ENCODE data around the gene TUSC2.

Gene TUSC2

DNA sequence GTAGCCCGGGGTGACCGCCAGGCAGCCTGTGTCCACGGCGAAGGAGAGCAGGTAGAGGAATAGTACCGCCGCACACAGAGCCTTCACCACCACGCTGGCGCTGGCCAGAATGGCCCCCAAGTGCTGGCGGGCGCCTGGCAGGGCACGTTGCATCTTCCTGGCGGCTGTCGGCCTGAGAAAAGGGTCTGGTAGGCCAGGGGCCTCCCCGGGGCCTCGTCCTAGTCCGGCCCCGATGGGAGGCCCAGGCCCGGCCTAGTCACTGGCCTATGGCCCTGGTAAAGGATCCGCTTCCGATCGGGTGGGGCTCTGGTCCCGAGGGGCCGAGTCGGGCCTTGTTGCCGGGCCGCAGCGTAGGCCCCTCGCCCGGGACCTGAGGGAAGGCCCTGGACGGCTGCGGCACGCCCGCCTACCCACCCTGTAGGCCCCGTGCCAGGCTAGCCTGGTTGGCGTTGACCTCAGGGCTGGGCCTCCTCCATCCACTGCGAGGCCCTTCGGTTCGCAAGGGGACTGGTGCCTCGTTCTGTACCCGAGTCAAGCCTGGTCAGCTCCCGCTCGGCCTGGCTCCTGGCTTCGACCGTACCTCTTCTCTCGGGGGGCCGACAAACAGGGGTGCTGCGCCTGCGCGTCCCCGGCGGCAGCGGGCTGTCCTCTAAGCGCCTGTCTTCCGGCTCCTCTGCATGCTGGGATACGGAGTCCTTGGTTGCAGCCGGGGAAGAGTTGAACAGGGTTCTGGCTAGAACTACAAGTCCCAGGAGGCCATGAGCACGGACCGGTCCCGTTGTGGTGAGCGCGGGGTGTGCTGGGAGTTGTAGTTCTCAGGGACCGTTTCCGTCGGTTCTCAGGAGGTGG is 31.1 kb upstream of the TUSC2 start, which contains the start of gene TMEM115:
Gene TMEM115, minus strand, starts transcription at position 611 of the 849 bp plus-strand sequence. Its CDS starts 458 bp downstream, at position 153.
- 0 out of 2 replicates have a peak, but pooled peaks have one; percentile 65 for TF ChIP-seq ZFX (IDR thresholded peaks at IDR 0.05; ENCODE audit: borderline replicate concordance)
- TF ChIP-seq, protein P1, sequence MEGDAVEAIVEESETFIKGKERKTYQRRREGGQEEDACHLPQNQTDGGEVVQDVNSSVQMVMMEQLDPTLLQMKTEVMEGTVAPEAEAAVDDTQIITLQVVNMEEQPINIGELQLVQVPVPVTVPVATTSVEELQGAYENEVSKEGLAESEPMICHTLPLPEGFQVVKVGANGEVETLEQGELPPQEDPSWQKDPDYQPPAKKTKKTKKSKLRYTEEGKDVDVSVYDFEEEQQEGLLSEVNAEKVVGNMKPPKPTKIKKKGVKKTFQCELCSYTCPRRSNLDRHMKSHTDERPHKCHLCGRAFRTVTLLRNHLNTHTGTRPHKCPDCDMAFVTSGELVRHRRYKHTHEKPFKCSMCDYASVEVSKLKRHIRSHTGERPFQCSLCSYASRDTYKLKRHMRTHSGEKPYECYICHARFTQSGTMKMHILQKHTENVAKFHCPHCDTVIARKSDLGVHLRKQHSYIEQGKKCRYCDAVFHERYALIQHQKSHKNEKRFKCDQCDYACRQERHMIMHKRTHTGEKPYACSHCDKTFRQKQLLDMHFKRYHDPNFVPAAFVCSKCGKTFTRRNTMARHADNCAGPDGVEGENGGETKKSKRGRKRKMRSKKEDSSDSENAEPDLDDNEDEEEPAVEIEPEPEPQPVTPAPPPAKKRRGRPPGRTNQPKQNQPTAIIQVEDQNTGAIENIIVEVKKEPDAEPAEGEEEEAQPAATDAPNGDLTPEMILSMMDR (IDR thresholded peaks at IDR 0.05): no peak

DNA sequence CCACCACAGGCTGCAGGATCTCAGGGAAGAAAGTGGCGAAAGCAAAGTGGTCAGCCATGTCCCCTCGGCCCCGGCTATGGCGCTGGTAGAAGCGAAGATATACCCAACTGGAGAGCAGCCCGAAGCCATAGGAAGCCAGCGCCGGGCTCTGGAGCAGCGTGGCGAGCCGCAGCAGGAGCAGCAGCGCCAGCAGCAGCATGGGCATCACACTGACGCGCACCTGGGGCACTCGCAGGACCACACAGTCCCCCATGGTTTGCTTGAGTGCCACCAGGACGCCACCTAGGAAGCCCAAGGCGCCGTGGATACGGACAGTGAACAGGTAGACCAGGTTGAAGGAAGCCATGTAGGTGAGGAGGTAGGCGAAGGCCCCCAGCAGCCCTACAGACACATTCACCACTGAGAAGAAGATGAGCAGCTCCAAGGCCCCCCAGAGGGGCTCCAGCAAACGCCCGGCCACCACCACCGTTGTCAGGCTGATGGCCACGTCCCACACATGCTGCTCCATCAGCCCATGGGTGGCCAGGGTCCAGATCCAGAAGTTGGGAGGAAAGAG is 30.4 kb upstream of the TUSC2 start:
- H3K27ac ChIP-seq: peak overlapping the region; percentile 75

More for the DNA sequence above, 31.1 kb upstream of the TUSC2 start, which contains the start of gene TMEM115:
- peak within 1 kb of the TSS; percentile 75 for H3K27ac ChIP-seq

DNA sequence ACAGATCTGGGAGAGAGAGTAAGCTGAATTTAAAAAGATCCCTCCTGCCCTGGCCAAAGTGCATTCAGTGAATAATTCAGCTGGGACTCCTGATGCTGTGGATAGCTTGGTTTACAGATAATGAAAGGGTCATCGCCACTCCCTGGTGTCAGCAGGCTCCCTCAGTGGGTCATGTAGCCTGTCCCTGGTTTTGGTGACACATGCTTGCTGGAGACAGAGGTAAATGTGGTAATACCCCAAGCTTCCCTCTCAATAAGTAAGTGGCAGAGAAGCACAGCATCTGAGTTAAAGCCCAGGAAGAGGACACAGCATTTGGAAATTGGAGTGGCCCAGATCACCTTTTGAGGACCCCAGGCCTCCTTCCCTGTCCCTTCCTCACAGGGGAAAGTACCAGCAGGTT is 29.5 kb upstream of the TUSC2 start:
- TF ChIP-seq, protein P1 (IDR thresholded peaks at IDR 0.05): no peak
- no peak for TF ChIP-seq ZFX (IDR thresholded peaks at IDR 0.05; ENCODE audit: borderline replicate concordance)
- peak overlapping the region; percentile 75 for H3K27ac ChIP-seq

More for the DNA sequence above, 30.4 kb upstream of the TUSC2 start:
- TF ChIP-seq, protein P1 (IDR thresholded peaks at IDR 0.05): no peak
- no peak for TF ChIP-seq ZFX (IDR thresholded peaks at IDR 0.05; ENCODE audit: borderline replicate concordance)

DNA sequence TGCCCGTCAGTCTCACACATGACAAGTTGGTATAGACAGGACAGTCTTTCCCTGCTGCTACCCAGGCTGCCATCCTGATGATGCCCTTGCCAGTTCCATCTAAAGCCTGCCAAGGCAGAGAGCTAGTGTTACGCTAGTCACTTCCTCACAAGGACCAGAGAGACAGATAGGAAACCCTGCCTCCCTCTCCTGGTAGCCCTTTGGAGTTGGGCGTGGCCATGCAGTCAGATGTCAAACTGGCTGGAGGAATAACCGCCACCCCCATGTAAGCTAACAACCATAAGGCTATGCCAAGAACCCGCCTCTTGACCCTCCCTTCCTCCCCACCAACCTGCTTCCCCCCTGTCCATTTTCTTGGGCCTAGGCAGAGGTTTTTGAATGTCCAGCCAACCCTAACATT is 28.5 kb upstream of the TUSC2 start:
- H3K27ac ChIP-seq: peak overlapping the region; percentile 75
- no peak for TF ChIP-seq ZFX (IDR thresholded peaks at IDR 0.05; ENCODE audit: borderline replicate concordance)
- TF ChIP-seq, protein P1 (IDR thresholded peaks at IDR 0.05): no peak

DNA sequence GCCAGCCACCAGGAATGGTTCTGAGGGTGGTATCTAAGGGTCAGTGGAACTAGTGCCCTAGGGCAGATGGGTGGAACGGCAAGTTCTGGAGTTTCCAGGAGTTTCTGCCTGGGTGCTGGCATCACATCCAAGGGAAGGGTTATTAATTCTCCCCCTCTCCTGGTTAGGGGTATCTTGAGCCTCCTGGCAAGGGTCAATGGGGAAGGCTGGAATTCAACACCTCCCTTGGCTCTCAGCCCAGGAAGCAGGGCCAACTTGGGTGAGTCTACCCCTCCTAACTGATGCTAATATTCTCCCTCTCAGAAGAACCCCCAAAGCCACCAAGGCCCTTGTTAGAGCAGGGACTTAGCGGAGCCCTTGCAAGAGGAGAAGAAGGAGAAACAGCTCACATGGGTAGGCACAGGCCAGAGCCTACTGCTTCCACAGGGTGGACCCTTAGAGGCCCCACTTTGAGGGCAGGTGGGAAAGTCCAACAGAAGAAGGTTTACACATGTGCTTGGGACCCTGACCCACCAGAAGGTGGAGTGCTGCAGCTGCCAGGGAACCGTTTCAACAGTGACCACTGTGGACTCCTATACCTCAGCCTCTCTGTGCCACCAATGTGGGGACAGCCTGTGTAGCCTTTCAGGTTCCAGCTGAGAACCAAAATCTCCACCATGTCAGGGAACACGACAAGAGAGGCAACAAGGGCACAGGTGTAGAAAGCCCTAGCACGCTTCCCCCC is 28.0 kb upstream of the TUSC2 start:
- no peak for TF ChIP-seq ZFX (IDR thresholded peaks at IDR 0.05; ENCODE audit: borderline replicate concordance)
- TF ChIP-seq, protein P1 (IDR thresholded peaks at IDR 0.05): no peak
- H3K27ac ChIP-seq: peak overlapping the region; percentile 75

DNA sequence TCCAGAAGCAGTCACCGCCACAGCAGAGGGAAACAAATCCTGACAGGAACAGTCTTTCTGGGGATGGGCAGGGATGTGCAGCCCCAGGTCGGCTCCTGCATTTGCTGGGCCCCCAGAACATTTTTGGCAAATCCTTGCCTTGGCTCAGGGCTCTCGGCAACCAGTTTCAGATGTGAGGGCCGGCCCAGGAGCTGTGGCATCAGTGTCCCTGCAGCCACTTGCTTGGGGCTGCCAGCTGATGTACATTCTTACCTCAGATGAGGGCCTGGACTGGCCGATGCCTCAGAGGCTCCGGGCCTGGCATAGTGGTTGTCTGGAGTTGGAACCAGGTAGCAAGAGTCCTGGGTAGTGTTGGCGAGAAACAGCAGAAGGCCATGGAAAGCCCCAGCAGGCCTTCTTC is 26.8 kb upstream of the TUSC2 start:
- H3K27ac ChIP-seq: 0 out of 2 replicates have a peak overlapping the region, but pooled peaks have one; percentile 18
- TF ChIP-seq, protein P1 (IDR thresholded peaks at IDR 0.05): no peak
- TF ChIP-seq ZFX (IDR thresholded peaks at IDR 0.05; ENCODE audit: borderline replicate concordance): no peak
